Gastroesophageal sphincter (tissue), 4 donors: Measurements from ENCODE around the gene RPL12. TPM values are rescaled to one million over a fixed set of nuclear protein-coding genes. Genes with fewer than 3 reads are reported as not detected.

Experiments used
- ATAC-seq: fragments of 150-250 bp; one replicate; pipeline ENCODE4 v1.9.1; 2016; ENCODE audit warnings: mild to moderate bottlenecking, moderate library complexity
- H3K27ac ChIP-seq, 4 donors: fragments of 200-600 bp; sonication (generic) in 3 of 4; 1 replicate in 3 of 4; 2 replicates in 1 of 4; pipeline ENCODE4 v1.5.1; 2016 to 2019
- H3K27me3 ChIP-seq: fragments of 200-600 bp; sonication (generic); one replicate; pipeline ENCODE4 v1.5.1; 2019
- H3K36me3 ChIP-seq, 2 donors: fragments of 200-600 bp; sonication (generic); one replicate each; pipeline ENCODE4 v1.5.1; 2019; ENCODE audit warnings: control low read depth in 1 of 2
- H3K4me1 ChIP-seq, 3 donors: fragments of 200-600 bp; sonication (generic); 1 replicate in 2 of 3; 2 replicates in 1 of 3; pipeline ENCODE4 v1.5.1; 2016 to 2019; ENCODE audit warnings: control low read depth in 2 of 3
- H3K4me3 ChIP-seq, 2 donors: fragments of 200-600 bp; sonication (generic); one replicate each; pipeline ENCODE4 v1.5.1; 2019; ENCODE audit warnings: mild to moderate bottlenecking in 1 of 2, moderate library complexity in 1 of 2
- H3K9me3 ChIP-seq, 3 donors: fragments of 200-600 bp; sonication (generic); one replicate each; pipeline ENCODE4 v1.5.1; 2017 to 2019; ENCODE audit warnings: control low read depth in 2 of 3
- CTCF ChIP-seq, 4 experiments: fragments of 200-600 bp in 2 of 4; fragments of 450-650 bp in 2 of 4; sonication (generic) in 1 of 4; IDR thresholded peaks; one replicate each; pipeline ENCODE4 v1.5.1; 2017 to 2019; ENCODE audit warnings: antibody characterized with exemption in 4 of 4, mild to moderate bottlenecking in 2 of 4, moderate library complexity in 2 of 4
- EP300 ChIP-seq: sonication (generic); formaldehyde crosslinking; IDR thresholded peaks from one replicate; pipeline ENCODE4 v1.6.1; 2017; ENCODE audit warnings: antibody characterized with exemption, mild to moderate bottlenecking
- POLR2A ChIP-seq, 2 donors: fragments of 450-650 bp; IDR thresholded peaks; one replicate each; pipeline ENCODE4 v1.6.1; 2017; ENCODE audit warnings: antibody characterized with exemption in 2 of 2, mild to moderate bottlenecking in 2 of 2, moderate library complexity in 1 of 2
- POLR2AphosphoS5 ChIP-seq: sonication (generic); formaldehyde crosslinking; IDR thresholded peaks from one replicate; pipeline ENCODE4 v1.6.1; 2017; ENCODE audit warnings: antibody characterized with exemption
- WGBS, 2 donors: methylation state at CpG; one replicate each; pipeline ENCODE4 v1.1.5; 2018; ENCODE audit warnings: low coverage in 1 of 2; 5-methylcytosine and 5-hydroxymethylcytosine counted together
- total RNA-seq, 4 donors: library from RNA; depleted of rRNA; stranded (reverse); fragments of >200 nt; gene quantifications; one replicate each; pipeline ENCODE4 v1.1.0, GENCODE V29; 2016

The RPL12 gene
- total RNA-seq, 4 donors from 2014 or later, result 879 to 2,906 (median 1,722) TPM

GRCh38 chr9:127445851-127446712 is 5.1 kb downstream of the RPL12 start:
- TF ChIP-seq EP300 (no peak), POLR2AphosphoS5 (no peak), CTCF (IDR thresholded peaks at IDR 0.05) (no peak)
- H3K27ac ChIP-seq, result peak overlapping the region in 1 of 4 donors; percentile 10
- WGBS, 2 donors, result 80 to 88% methylated on average over 3 to 4 of the region's 4 CpGs
- no peak for ATAC-seq
- H3K4me1 ChIP-seq, result peaks cover 3 to 26% (median 15%) of the 10 kb centered on the region in 3 donors
- peaks cover 0 to 88% of the 10 kb centered on the region in 2 donors for H3K36me3 ChIP-seq
- no peak overlapping the region for H3K4me3 ChIP-seq
- H3K27me3 ChIP-seq, result no peaks in the 10 kb centered on the region
- no peaks in the 10 kb centered on the region for H3K9me3 ChIP-seq

GRCh38 chr9:127444921-127445850 is 6.0 kb downstream of the RPL12 start:
- TF ChIP-seq CTCF (IDR thresholded peaks at IDR 0.05), result no peak
- TF ChIP-seq EP300, result no peak
- TF ChIP-seq POLR2A (IDR thresholded peaks at IDR 0.05), result no peak
- peak; percentile 44 for TF ChIP-seq POLR2AphosphoS5
- Histone ChIP-seq H3K4me3 (no peak overlapping the region), H3K27me3 (no peaks in the 10 kb centered on the region), H3K4me1 (peaks cover 3 to 20% (median 15%) of the 10 kb centered on the region in 3 donors), H3K36me3 (peaks cover 0 to 97% of the 10 kb centered on the region in 2 donors), H3K9me3 (no peaks in the 10 kb centered on the region), H3K27ac (no peak overlapping the region)
- no peak for ATAC-seq
- 90% methylated on average over 11 to 13 of the region's 15 CpGs for WGBS, 2 donors

- ATAC-seq, result no peak
- H3K27ac ChIP-seq, result peak overlapping the region in 2 of 4 donors; percentile 6 to 20
- no peaks in the 10 kb centered on the region for H3K9me3 ChIP-seq
- no peaks in the 10 kb centered on the region for H3K27me3 ChIP-seq
- 96% methylated on average over 5 of the region's 17 CpGs; no CpG with 5 or more reads in 1 of the 2 donors for WGBS, 2 donors
- no peak overlapping the region for H3K4me3 ChIP-seq
- peaks cover 0 to 100% of the 10 kb centered on the region in 2 donors for H3K36me3 ChIP-seq
- peaks cover 0 to 12% (median 8%) of the 10 kb centered on the region in 3 donors for H3K4me1 ChIP-seq
- TF ChIP-seq POLR2AphosphoS5, result no peak
- no peak for TF ChIP-seq POLR2A (IDR thresholded peaks at IDR 0.05)
- no peak for TF ChIP-seq EP300
- no peak for TF ChIP-seq CTCF (IDR thresholded peaks at IDR 0.05)
Observed at GRCh38 chr9:127444283-127444920, 6.8 kb downstream of the RPL12 start.

- ATAC-seq, result no peak
- no peak overlapping the region for H3K27ac ChIP-seq
- TF ChIP-seq EP300, result no peak
- no peak for TF ChIP-seq POLR2AphosphoS5
- no peak for TF ChIP-seq CTCF (IDR thresholded peaks at IDR 0.05)
- no peak for TF ChIP-seq POLR2A (IDR thresholded peaks at IDR 0.05)
- no peaks in the 10 kb centered on the region for H3K4me1 ChIP-seq
- no peaks in the 10 kb centered on the region for H3K27me3 ChIP-seq
- peaks cover 0 to 100% of the 10 kb centered on the region in 2 donors for H3K36me3 ChIP-seq
- 90% methylated on average over 2 to 7 of the region's 9 CpGs for WGBS, 2 donors
- no peak overlapping the region for H3K4me3 ChIP-seq
- H3K9me3 ChIP-seq, result no peaks in the 10 kb centered on the region
Observed at GRCh38 chr9:127438394-127438793, 12.8 kb downstream of the RPL12 start.
